Testis (tissue), 3 donors: ENCODE results near the gene C5AR2. TPM values are rescaled to one million over a fixed set of nuclear protein-coding genes. Genes with fewer than 3 reads are reported as not detected.
"Not testable (repeated sequence)": the region's sequence is repeated elsewhere in the genome, so short reads cannot be mapped to it uniquely, and the experiment has no call there.

Experiments
- DNase-seq: peaks from one replicate; pipeline ENCODE4 v3.0.0-alpha.2; 2019
- H3K27ac ChIP-seq, 2 donors: fragments of 200-600 bp; sonication (generic); one replicate each; pipeline ENCODE4 v1.5.1; 2019
- H3K27me3 ChIP-seq: fragments of 200-600 bp; sonication (generic); one replicate; pipeline ENCODE4 v1.5.1; 2019
- H3K36me3 ChIP-seq: fragments of 200-600 bp; sonication (generic); one replicate; pipeline ENCODE4 v1.5.1; 2017; ENCODE audit warnings: low read depth; ENCODE audit errors: missing control alignments
- H3K4me1 ChIP-seq: fragments of 200-600 bp; sonication (generic); one replicate; pipeline ENCODE4 v1.5.1; 2019
- H3K4me3 ChIP-seq, 2 donors: fragments of 200-600 bp; sonication (generic); one replicate each; pipeline ENCODE4 v1.5.1; 2017 to 2019
- H3K9me3 ChIP-seq: fragments of 200-600 bp; sonication (generic); one replicate; pipeline ENCODE4 v1.5.1; 2017
- POLR2A ChIP-seq: fragments of 450-650 bp; IDR thresholded peaks from one replicate; pipeline ENCODE4 v1.6.1; 2017; ENCODE audit warnings: antibody characterized with exemption, mild to moderate bottlenecking, moderate library complexity
- WGBS, 2 donors: methylation state at CpG; one replicate each; pipeline ENCODE4 v1.1.5; 2018; 5-methylcytosine and 5-hydroxymethylcytosine counted together
- intact Hi-C: fragments of 100-400 bp; cut with DNase I; formaldehyde crosslinking; loops from one replicate; pipeline ENCODE4 v1.15.1; 2023; ENCODE audit warnings: low total_unique reads
- polyA plus RNA-seq: library from polyadenylated mRNA; stranded (reverse); fragments of 350-450 nt; fragmentation: Illumina TruSeq; extraction: RNeasy Lipid Tissue Mini Kit (QIAGEN cat#74804); gene quantifications from one replicate; pipeline ENCODE4 v1.2.3, GENCODE V29; 2014; ENCODE audit warnings: low read depth, low replicate concordance; ENCODE audit not compliant: insufficient read depth
- total RNA-seq, 2 donors: library from RNA; depleted of rRNA; stranded (reverse); fragments of >200 nt; gene quantifications; one replicate each; pipeline ENCODE4 v1.2.3, GENCODE V29; 2016
- TF ChIP-seq, protein P1 (sequence below), 3 experiments: fragments of 450-650 bp in 2 of 3; fragments of 200-600 bp in 1 of 3; sonication (generic) in 1 of 3; IDR thresholded peaks; one replicate each; pipeline ENCODE4 v1.5.1; 2016 to 2019; ENCODE audit warnings: antibody characterized with exemption in 3 of 3, mild to moderate bottlenecking in 2 of 3, moderate library complexity in 1 of 3

C5AR2 gene
- total and polyA plus RNA-seq, 3 donors from 2014 or later: 2.7 to 3.9 (median 2.8) TPM

DNA sequence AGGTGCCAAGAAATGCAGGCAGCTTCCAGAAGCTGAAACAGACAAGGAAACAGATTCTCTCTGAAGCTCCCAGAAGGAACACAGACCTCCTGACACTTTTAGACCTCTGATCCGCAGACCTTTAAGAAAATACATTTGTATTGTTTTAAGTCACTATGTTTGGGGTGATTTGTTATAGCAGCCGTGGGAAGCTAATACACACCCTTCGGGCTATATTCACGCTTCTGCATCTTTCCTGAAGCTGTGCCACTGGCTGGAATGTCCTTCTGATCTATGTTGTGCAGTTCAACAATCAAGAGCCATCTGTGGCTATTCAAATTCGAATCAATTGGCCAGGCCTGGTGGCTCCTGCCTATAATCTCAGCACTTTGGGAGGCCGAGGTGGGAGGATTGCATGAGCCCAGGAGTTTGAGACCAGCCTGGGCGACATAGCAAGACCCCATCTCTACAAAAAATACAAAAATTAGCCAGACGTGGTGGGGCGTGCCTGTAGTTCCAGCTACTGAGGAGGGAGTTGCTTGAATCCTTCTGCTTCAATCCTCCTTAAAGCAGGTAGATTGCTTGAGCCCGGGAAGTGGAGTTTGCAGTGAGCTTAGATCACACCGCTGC lies 11.3 kb downstream of the C5AR2 start:
- no peak for DNase-seq
- H3K4me3 ChIP-seq: no peak overlapping the region
- H3K4me1 ChIP-seq: no peaks in the 10 kb centered on the region
- intact Hi-C loops: no loop called here
- no peak for TF ChIP-seq POLR2A
- TF ChIP-seq, protein P1, sequence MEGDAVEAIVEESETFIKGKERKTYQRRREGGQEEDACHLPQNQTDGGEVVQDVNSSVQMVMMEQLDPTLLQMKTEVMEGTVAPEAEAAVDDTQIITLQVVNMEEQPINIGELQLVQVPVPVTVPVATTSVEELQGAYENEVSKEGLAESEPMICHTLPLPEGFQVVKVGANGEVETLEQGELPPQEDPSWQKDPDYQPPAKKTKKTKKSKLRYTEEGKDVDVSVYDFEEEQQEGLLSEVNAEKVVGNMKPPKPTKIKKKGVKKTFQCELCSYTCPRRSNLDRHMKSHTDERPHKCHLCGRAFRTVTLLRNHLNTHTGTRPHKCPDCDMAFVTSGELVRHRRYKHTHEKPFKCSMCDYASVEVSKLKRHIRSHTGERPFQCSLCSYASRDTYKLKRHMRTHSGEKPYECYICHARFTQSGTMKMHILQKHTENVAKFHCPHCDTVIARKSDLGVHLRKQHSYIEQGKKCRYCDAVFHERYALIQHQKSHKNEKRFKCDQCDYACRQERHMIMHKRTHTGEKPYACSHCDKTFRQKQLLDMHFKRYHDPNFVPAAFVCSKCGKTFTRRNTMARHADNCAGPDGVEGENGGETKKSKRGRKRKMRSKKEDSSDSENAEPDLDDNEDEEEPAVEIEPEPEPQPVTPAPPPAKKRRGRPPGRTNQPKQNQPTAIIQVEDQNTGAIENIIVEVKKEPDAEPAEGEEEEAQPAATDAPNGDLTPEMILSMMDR (IDR thresholded peaks at IDR 0.05): no peak
- H3K27ac ChIP-seq: no peak overlapping the region
- no peaks in the 10 kb centered on the region for H3K27me3 ChIP-seq
- H3K9me3 ChIP-seq: no peaks in the 10 kb centered on the region
- H3K36me3 ChIP-seq: no peaks in the 10 kb centered on the region
- WGBS, 2 donors: 85 to 91% methylated on average over 11 of the region's 11 CpGs

DNA sequence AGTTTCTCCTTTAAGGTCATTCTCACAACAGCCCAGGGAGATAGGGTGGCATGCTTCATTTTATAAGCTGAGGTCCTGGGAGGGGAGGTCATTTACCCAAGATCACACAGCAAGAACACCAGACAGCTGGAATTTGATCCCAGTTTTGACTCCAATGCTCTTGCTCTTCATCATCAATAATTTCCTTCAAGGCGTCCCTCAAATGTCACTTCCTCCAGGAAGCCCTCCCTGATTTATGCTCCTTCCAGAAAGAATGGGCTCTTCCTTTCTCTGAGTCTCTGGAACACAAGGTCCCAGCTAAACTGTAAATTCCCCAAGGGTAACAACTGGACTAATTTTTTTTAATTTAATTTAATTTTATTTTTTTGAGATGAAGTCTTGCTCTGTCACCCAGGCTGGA lies 12.4 kb downstream of the C5AR2 start:
- no peak overlapping the region for H3K27ac ChIP-seq
- H3K4me3 ChIP-seq: no peak overlapping the region
- TF ChIP-seq, protein P1 (IDR thresholded peaks at IDR 0.05): no peak
- TF ChIP-seq POLR2A: no peak
- WGBS, 2 donors: 81 to 86% methylated on average over 1 of the region's 1 CpG
- H3K36me3 ChIP-seq: no peaks in the 10 kb centered on the region
- intact Hi-C loops: no loop called here
- H3K9me3 ChIP-seq: no peaks in the 10 kb centered on the region
- no peaks in the 10 kb centered on the region for H3K27me3 ChIP-seq
- no peak for DNase-seq
- H3K4me1 ChIP-seq: no peaks in the 10 kb centered on the region

DNA sequence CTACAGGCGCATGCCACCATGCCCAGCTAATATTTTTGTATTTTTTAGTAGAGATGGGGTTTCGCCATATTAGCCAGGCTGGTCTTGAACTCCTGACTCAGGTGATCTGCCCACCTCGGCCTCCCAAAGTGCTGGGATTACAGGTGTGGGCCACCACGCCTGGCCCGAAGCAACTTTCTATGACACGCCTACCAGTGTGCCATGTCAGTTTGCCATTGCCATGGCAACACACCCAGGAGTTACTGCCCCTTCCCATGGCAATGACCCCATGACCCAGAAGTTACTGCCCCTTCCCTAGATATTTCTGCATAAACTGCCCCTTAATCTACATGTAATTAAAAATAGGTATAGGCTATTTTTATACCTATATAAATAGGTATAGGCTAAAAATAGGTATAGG lies 14.0 kb downstream of the C5AR2 start:
- H3K27me3 ChIP-seq, DNase-seq, H3K4me1 ChIP-seq, H3K27ac ChIP-seq, intact Hi-C loops, H3K36me3 ChIP-seq, H3K9me3 ChIP-seq, H3K4me3 ChIP-seq: not testable (repeated sequence)
- 84 to 89% methylated on average over 6 of the region's 6 CpGs for WGBS, 2 donors

DNA sequence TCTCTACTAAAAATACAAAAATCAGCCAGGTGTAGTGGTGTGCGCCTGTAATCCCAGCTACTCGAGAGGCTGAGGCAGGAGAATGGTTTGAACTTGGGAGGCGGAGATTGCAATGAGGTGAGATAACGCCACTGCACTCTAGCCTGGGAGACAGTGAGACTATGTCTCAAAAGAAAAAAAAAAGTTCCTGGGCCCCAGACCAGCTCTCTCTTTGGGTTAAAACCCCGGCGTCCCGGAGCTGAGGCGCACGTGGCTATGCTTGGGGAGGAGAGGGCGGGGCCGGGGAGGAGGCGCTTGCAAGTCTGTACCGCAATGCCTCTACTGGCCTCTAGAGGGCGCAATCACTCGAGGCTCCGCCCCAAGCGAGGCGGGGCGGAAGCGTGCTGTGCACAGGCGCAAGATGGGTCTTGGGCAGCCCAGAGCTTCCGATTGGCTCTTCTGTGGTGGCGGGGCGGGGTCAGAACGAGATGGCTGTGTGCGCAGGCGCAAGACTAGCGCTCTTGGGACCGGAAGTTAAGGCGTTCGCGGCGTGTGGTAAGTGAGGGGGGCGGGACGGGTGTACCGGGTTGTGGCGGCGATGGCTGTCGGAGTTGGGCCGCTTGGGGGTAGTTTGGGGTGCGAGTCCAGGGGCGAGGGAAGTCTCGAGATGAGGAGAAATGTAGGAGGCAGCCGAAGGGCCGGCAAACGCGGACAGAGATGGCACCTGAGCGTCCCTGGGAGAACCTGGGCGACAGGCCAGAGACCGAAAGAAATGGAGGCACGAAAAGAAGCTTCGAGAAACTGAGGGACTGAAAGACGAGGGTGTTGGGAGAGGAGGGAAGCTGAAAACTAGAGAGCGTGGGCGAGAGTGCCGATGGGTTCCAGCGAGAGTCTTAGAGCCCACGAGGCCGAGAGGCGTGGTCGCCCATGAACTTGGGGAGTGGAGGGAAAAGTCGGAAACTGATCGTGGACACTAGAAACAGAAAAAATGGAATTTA lies 17.1 kb downstream of the C5AR2 start, which contains the start of gene DHX34:
Gene DHX34 (plus strand): TSS at position 497 of the 977 bp plus-strand sequence. CDS start 3,716 bp downstream, outside the sequence.
- Histone ChIP-seq H3K27me3 (no peaks in the 10 kb centered on the region), H3K9me3 (no peaks in the 10 kb centered on the region), H3K36me3 (no peaks in the 10 kb centered on the region), H3K27ac (peak within 1 kb of the TSS; percentile 10 to 57), H3K4me1 (peaks cover 8% of the 10 kb centered on the region), H3K4me3 (peak within 1 kb of the TSS; percentile 71 to 73)
- 3% methylated on average over 47 to 62 of the region's 63 CpGs for WGBS, 2 donors
- TF ChIP-seq, protein P1 (IDR thresholded peaks at IDR 0.05): peak; percentile 99 to 100 (median 100)
- no peak for TF ChIP-seq POLR2A
- peak; percentile 98 for DNase-seq
- intact Hi-C loops: no loop called here

DNA sequence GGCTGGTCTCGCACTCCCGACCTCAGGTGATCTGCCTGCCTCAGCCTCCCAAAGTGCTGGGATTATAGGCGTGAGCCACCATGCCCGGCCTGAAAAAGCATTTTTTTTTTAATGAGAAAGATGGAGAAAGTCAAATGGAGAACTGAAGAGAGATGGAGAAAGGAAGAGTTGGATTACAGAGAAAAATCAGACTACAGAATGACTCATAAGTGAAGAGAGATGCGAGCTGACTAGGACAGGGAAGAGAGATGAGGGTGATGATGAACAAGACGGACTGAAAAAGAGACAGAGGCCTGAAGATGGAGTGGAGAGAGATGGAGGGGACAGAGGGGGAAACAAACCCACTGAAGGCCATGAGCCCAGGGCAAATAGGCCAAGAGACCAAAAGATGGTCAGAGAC lies 18.7 kb downstream of the C5AR2 start:
- no peak for DNase-seq
- Histone ChIP-seq H3K36me3 (no peaks in the 10 kb centered on the region), H3K4me3 (no peak overlapping the region), H3K27ac (no peak overlapping the region), H3K4me1 (peaks cover 8% of the 10 kb centered on the region), H3K27me3 (no peaks in the 10 kb centered on the region), H3K9me3 (no peaks in the 10 kb centered on the region)
- intact Hi-C loops: no loop called here
- TF ChIP-seq, protein P1 (IDR thresholded peaks at IDR 0.05): no peak
- no peak for TF ChIP-seq POLR2A
- WGBS, 2 donors: 76 to 87% methylated on average over 6 of the region's 6 CpGs
